GM19238 (cell line): Measurements from ENCODE around the gene PADI1.

Experiments used
- DNase-seq: peaks from one replicate; pipeline ENCODE4 v3.0.0; 2011; ENCODE audit warnings: low spot score; ENCODE audit not compliant: insufficient read length

PADI1 gene

DNA sequence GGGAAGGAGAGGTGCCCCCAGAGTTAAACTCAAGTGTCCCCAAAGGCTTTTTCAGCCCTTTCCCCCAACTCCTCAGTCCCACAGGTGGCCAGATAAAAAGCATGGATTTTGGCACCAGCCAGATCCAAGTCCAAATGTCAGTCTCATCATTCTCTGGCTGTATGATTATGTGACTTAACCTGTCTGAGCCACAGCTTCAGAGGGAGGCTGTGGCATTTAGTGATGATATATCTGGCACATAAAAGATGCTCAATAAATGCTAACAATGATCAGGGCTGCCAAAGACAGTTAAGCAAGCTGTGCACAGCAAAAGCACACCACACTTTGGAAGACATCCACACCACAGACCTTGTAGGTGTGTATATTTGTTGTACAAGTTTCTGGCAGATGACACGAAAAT is 38.3 kb downstream of the PADI1 start:
- no peak for DNase-seq

DNA sequence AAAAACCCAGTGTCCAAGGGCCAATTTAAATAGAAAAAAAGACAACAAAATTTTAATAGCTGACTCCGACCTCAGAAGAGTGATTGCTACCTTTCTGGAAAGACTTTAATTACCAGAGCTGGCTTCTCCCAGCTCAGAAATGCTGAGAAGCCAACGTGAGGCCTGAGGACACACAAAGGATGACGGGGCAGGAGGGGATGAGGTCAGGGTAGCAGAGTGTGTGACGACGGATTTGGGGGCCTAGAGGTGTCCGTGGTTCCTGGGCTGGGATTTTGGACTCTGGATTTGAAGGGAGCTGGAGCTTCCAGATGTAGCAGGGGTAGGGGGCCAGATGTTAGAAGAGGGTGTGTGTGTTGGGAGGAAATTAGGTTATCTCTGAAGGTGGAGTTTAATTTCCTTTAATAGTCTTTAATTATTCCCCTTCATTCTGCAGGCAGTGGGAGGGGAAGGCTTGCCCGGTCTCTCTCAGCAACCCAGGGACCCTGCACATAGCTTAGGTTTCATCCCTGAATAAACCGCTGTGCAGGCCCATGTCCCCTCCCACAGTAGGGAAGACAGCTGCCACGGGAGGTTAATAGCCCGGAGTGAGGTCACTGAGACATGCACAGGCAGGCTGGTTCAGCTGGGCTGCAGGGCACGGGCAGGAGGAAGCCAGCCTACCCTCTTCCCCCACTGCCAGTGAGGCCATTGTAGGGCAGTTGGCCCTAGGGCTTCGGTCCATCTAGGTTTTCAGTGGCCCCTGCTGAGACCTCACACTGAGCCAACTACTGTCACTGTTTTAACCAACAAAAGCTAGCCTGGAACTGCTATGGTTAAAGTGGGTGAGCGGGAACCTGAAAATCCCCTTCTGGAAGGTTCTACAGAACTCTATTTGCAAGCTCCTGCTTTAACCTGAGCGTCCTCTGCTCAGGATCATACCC is 40.2 kb downstream of the PADI1 start:
- no peak for DNase-seq

DNA sequence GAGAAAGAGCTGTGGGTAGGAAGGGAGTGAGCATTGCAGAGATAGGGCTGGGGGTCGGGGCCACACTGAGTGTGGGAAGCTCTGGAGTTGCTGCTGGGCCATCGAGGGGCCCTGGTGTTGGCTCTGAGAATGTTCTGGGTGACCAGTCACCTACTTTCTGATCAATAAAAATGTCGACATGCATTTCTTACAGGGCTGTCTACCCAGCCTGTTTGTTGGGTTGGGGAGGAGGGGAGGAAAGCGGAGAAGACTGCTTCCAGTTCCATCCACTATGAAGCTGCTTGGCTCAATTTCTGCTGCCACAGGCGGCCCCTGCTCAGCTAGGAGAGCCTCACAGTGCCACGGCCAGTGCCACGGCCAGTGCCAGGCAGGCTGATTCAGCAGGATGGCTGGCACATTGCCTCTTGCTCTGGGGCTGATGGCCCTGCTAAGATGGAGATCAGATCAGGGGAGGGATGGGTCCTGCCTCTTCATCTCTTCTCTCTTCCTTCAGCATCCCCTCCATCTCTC is 40.9 kb downstream of the PADI1 start:
- DNase-seq: no peak

DNA sequence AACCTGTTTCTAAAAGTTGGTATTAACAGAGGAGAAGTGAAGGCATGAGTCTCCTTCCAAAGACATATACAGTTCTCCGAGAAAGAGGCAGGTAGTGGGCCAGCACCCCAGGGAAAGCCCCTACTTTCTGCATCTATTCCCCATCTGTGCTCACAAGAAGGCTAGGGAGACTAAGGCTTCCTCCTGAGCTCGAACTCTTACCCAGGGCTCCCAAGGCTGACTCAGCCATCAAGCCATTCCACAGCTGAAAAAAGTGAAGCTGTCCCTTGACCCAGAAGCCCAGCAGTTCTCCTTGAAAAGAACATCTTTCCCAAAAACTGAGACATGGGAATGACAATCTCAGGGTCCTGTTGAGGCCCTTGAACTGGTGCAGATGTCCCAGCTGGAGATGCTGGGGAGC is 42.0 kb downstream of the PADI1 start:
- no peak for DNase-seq

DNA sequence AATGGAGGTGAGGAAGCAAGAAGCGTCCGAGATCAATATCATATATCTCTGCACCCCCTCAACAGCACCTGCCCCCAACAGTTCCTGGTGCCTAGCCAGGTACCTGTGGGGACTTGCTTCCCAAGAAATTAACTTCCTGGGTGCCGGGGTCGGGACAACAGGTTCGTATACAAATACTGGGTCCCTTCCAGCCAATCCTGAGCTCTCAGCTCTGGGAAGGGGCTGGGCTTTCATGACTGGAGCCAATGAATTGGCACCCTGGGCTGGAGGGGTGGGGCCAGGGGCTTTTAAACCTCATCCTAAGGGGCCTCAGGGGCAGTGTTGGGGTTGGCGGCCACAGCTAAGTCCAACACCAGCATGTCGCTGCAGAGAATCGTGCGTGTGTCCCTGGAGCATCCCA is 43.9 kb downstream of the PADI1 start, which contains the start of gene PADI3:
TSS of gene PADI3 (plus strand) at position 318 of the 400 bp plus-strand sequence. CDS start at position 358, 40 bp downstream.
- DNase-seq: no peak

DNA sequence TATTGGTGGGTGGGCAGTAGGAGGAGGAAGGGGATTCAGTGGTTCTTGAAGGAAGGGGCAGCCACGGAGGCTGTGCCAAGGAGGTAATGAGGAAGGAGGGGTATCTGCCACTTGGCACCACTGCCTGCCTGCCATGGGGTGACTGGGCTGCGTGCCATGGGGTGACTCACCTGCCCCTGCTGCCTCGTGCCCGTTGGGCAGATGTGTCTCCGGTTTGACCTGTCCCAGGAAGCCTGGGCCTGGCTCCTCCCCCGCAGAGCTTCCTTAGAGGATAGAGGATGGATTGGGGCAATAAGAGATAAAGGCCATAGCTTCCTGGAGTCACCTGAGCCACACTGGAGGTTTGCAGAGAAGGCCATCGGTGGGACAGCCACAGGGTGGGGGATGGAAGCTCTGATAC is 45.7 kb downstream of the PADI1 start:
- no peak for DNase-seq

DNA sequence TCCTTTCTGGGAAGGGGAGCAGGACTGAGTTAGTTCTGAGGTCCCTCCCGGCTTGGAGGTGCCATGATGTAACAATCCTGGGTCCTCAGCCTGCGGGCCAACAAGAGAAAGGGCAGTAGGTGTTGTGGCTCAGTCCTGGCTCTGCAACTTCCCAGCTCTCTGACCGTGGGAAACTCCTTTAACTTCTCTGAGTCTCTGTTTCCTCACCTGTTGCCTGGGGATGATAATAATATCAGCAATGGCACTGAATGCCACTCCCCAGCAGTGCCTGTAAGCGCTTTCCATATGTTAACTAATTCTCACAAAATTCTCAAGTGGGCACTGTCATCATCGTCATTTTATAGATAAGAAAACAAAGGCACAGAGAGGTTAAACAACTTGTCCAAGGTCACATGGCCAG is 46.3 kb downstream of the PADI1 start:
- DNase-seq: no peak

DNA sequence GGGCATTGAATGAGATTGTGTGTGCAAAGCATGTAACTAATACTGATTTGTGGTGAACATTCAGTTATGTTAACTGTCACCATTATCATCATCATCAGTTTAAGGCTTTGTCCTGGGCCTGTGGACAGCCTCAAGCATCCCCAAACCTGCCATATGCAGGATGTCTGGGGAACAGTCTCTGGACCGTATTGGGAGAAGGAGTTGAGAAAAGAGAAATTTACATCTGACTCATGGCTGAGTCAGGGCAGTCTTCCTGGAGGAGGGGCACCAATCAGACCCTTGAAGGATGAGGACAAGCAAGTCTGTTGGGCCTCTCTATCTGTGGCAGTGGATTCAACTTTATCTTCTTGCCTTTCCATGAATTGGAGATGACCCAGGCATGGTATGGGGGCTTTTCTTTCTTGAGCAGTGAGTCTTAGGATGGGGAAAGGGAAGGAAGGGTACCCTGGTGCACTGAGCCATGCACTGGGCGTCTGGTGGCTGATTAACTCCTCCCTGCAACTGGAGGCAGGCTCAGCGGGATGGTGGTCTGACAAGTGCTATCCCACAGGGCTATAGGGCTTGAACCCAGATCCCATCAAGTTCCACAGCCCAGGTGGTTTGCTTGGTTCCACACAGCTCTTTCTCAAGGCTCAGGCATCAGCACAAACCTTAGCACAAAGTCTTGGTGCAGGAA is 46.9 kb downstream of the PADI1 start:
- DNase-seq: no peak

DNA sequence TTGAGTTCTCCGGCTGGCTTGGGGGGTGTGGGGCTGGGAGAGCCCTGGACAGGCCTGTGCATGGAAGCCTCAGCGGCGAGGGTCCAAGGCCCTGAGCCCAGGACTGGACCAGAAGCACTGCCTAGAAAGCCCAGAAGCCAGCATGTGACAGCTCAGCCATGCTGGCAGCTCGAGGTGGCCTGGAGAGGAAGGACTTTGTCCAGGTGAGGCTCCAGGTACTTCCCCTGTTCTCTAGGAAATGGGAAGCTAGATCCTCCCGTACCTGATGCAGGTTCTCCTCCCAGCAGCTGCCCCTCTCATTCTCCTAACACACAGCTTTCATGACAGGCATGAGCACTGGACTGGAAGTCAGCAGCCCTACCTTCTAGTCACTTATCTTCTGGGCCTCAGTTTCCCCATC is 50.4 kb downstream of the PADI1 start:
- DNase-seq: no peak

DNA sequence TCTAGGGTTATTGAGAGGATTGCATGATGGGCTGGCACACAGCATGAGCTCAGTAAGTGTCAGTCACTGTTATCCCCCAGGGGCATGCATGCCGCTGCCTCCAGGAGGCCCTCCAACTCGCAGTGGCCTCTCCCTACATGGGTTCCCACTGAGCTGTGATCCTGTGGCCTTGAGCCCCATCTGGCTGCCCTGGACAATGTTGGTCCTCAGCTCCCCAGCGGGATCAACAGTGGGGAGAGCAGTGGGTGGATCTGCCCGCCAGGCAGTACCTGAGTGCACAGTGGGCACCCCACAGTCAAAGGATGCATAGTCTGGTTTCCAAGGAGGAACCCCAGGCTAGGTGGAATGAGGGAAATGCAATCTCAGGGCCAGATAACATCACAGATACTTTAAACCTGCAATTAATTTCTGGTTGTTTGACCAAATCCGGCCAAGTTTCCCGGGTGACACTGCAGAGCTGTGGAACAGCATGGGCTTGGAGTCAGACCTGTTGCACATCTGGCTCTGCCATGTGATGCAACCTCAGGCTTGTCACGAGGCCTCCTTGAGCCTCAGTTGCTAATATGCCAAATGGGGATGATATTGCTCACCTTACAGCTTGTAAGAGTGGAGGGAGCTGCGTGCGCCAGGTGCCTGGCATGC is 53.3 kb downstream of the PADI1 start:
- no peak for DNase-seq

DNA sequence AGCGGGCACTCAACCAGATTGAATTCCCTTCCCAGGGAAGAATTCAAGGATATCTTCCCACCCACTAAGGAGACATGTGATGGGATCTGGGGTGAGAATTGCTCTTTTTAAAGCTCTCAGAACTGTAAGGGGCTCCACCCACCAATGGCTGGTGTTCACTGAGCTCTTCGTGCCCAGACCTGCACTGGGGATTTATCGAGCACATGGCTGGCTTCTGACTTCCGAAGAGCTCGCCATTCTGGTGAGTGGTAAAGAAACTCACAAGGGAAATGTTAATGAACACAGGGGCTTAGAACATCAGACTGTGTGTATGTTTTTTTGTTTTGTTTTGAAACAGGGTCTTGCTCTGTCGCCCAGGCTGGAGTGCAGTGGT is 53.8 kb downstream of the PADI1 start:
- DNase-seq: no peak

DNA sequence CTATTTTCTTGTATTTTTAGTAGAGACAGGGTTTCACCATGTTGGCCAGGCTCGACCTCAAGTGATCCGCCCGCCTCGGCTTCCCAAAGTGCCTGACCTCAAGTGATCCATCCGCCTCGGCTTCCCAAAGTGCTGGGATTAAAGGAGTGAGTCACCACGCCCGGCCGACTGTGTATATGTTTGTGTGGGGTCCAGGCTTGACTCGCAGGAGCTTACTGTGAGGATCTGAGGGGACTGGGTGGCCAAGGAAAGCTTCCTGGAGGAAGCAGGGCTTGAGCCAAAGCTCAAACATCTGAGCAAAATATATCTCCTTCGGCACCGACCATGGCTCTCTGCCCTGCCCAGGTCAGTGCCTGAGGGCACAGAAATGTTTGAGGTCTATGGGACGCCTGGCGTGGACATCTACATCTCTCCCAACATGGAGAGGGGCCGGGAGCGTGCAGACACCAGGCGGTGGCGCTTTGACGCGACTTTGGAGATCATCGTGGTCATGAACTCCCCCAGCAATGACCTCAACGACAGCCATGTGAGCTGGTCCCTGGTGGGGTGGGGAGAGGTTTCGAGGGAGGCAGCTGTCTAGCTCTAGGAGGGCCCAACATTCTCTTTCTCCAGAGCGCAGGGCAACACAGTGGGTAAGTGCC is 54.4 kb downstream of the PADI1 start:
- DNase-seq: no peak

DNA sequence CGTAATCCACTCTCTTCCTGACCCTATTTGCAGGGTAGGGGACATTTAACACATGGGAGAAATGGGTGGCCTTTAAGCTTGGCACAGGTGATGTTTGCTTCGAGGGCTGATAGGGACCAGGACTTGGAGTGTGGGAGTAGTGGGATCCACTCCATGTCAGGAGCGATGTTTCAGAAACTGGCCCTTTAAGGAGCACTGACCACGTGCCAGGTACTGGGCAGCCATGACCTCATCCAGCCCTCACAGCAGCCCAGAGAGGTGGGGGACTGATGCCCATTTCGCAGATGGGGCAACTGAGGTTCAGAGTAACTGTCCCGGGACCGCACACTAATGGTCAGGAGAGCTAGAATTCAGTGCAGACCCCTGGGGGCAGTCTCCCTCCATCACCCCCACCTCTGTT is 55.3 kb downstream of the PADI1 start:
- DNase-seq: no peak

DNA sequence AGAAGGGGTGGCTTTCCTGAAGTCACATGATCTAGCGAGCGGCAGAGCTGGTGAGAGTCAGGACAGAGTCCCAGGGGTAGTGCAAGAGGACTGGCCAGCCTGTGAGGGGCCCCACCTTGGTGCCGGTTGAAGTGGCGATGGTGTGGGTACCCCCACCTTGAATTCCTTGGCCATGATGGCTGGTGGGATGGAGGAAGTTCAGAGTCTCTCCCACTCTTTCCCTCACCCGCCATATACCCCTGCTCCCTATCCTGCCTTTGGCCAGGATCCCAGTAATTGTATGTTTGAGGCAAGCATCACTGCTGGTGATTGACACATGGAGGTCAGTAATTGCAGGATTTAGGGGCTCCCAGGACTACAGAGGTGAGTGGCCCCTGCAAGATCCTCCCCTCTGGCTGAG is 55.8 kb downstream of the PADI1 start:
- no peak for DNase-seq

DNA sequence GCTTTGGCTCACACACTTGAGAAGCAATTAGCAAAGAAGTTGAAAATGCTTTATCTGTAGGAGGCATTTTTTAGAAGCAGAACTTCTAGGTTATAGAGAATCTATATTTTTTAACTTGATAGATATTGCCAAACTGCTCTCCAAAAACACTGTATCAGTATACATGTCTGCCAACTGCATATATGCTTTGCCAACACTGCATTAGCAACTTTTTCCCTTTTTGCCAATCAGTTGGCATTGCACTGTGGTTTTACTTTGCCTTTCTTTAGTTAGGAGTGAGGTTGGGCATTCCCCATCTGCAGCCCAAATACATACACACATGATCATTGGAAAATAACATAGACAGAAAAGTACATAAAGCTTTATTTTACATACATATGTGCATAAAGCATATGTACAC is 59.0 kb downstream of the PADI1 start:
- no peak for DNase-seq

DNA sequence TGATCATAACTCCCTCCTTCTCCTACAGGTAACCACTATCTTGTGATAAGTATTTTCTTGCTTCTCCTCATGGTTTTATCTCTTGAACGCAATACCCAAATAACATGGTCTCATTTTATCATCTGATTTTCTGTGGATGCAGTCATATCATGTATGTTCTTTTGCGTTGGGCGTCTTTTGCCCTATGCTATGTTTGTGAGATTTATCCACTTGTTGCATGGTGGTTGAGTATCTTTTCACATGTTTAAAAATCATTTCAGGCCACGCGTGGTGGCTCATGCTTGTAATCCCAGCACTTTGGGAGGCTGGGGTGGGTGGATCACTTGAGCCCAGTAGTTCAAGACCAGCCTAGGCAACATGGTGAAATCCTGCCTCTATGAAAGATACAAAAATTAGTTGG is 59.5 kb downstream of the PADI1 start:
- no peak for DNase-seq

DNA sequence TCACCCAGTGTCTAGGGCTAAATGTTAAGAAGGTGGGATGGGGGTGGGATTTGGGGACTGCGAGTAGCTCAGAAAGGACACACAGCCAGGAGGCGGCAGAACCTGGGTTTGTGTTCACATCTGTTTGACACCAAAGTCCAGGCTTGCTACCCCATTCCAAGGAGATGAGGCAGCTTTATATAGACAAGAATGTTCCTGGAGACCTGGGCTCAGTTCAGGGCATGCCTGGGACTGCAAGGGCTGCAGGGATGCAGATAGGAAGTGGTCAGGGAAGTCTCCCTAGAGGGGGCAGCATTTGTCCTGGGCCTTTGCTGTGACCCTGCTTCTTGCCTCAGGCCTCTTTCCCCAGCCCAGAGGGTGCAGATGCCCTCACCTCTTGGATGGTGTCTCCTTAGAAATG is 60.2 kb downstream of the PADI1 start:
- no peak for DNase-seq

DNA sequence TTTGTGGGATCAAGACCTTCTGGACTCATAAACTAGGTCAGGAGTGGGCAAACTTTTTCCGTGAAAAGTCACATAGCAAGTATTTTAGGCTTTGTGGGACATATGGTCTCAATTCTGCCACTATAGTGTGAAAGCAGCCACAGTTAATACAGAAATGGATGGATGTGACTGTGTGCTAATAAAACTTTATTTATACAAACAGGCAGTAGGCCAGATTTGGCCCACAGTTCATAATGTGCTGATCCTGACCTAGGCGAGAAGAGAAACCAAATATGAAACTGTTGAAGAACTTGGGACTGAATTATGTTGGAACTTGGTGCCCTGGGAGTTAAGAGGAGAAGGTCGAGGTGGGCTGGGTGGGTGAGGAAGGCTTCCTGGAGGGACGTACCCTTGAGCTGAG is 61.0 kb downstream of the PADI1 start:
- DNase-seq: no peak

DNA sequence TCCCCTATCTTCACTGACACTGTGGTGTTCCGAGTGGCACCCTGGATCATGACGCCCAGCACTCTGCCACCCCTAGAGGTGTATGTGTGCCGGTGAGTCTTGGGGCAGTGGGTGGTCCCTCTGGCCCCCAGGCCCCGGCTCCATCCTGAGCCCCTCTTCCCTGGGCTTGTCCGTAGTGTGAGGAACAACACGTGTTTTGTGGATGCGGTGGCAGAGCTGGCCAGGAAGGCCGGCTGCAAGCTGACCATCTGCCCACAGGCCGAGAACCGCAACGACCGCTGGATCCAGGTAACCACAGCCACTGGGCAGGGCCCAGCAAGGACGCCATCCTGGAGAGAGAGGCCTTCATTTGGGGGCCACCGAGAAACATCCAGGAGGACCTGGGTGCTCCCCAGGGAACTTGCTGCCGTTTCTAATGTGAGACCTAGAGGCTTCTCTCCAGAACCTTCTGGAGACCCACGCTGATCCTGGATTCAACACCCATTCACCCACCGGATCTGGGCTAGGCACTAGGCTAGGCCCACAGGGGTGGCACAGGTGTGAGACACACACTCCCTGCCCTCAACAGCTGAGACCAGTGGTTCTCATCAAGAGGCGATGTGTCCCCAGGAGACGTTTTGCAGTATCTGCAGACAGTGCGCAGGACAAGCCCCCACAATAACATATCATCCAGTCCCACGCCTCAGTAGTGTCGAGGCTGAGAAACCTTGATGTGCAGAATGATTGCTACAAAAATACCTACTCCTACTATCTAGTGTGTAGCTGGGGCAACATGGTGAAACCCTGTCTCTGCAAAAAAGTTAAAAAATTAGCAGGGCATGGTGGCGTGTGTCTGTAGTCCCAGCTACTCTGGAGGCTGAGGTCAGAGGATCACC is 66.2 kb downstream of the PADI1 start:
- DNase-seq: no peak

DNA sequence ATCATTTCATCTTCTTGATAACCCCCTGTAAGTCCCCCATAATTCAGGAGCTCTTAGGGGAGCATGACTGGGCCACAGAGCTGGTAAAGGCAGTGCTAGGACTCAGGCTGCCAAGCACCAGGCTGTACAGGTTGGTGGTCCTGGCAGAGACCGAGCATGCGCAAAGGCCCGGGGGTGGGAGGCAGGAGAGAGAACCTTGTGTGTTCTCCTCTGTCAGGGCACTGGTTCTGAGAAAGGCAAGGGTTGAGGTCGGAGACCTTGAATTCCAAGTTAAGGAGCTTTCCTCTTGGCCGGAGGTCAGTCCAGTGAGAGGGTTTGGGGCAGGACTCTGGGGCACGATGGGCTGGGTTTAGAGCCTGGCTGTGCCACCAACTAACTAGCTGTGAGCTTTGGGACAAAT is 67.1 kb downstream of the PADI1 start:
- DNase-seq: no peak

DNA sequence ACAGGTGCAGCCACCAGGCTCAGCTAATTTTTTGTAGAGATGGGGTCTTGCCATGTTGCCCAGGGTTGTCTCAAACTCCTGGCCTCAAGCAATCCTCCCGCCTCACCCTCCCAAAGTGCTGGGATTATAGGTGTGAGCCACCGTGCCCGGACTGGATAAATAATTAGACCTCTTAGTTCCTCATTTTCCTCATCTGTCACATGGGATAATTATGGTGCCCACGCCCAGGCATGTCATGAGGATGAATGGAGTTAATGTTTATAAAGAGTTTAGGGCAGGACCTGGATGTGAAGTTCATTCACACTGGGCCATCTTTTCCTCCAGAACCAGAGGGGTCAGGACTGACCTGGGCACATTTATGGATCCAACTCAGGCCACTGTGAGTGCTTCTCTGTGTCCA is 67.7 kb downstream of the PADI1 start:
- DNase-seq: no peak
